ENCODE results near the gene ELFN1.

GRCh38 chr7:1709281-1709680 is 39.2 kb downstream of the ELFN1 start:
- TF ChIP-seq CTCF (IDR thresholded peaks at IDR 0.05; ENCODE audit: low read depth, low read length) (no peak), POLR2A (IDR thresholded peaks at IDR 0.05; ENCODE audit: extremely low read depth, insufficient read length) (no peak), MYC (IDR thresholded peaks at IDR 0.05; ENCODE audit: low read depth, low read length) (no peak), MAX (IDR thresholded peaks at IDR 0.05; ENCODE audit: low read depth, low read length) (no peak)
